Ramos (cell line): ENCODE data around the gene P4HA3.

ENCODE experiments used
- in situ Hi-C: fragments of 300-500 bp; cut with MboI; formaldehyde crosslinking; loops from one replicate; pipeline ENCODE4 v1.14.3; 2022; ENCODE audit warnings: low sequenced_read_pairs; ENCODE audit not compliant: unreplicated experiment

The P4HA3 gene

GRCh38 chr11:74318241-74318932, 6.9 kb upstream of the P4HA3 start:
- in situ Hi-C loops, result no loop called here

GRCh38 chr11:74316772-74317505, 5.5 kb upstream of the P4HA3 start:
- in situ Hi-C loops, result no loop called here

- in situ Hi-C loops, result no loop called here
These were observed 886 bp upstream of the P4HA3 start for GRCh38 chr11:74312326-74312725.

- in situ Hi-C loops, result no loop called here
These were observed 583 bp downstream of the P4HA3 start for GRCh38 chr11:74310857-74311256.

GRCh38 chr11:74307434-74307833, 4.0 kb downstream of the P4HA3 start:
- in situ Hi-C loops, result no loop called here

- in situ Hi-C loops, result no loop called here
These were observed 4.8 kb downstream of the P4HA3 start for GRCh38 chr11:74306435-74307175.

- in situ Hi-C loops, result no loop called here
These were observed 12.4 kb downstream of the P4HA3 start for GRCh38 chr11:74299015-74299414.

GRCh38 chr11:74297484-74297883, 14.0 kb downstream of the P4HA3 start:
- in situ Hi-C loops, result no loop called here

- in situ Hi-C loops, result no loop called here
These were observed 22.5 kb downstream of the P4HA3 start for GRCh38 chr11:74288911-74289310.

GRCh38 chr11:74288161-74288560, 23.3 kb downstream of the P4HA3 start:
- in situ Hi-C loops, result no loop called here

GRCh38 chr11:74284466-74284865, 27.0 kb downstream of the P4HA3 start:
- in situ Hi-C loops, result no loop called here

- in situ Hi-C loops, result no loop called here
These were observed 27.8 kb downstream of the P4HA3 start for GRCh38 chr11:74283580-74284180.

- in situ Hi-C loops, result no loop called here
These were observed 28.5 kb downstream of the P4HA3 start for GRCh38 chr11:74282914-74283371.

- in situ Hi-C loops, result no loop called here
These were observed 29.0 kb downstream of the P4HA3 start for GRCh38 chr11:74282421-74282820.

- in situ Hi-C loops, result no loop called here
These were observed 30.9 kb downstream of the P4HA3 start for GRCh38 chr11:74280494-74280893.

GRCh38 chr11:74279256-74279655, 32.2 kb downstream of the P4HA3 start:
- in situ Hi-C loops, result no loop called here

- in situ Hi-C loops, result no loop called here
These were observed 32.7 kb downstream of the P4HA3 start for GRCh38 chr11:74278721-74279161.

GRCh38 chr11:74278103-74278502, 33.3 kb downstream of the P4HA3 start:
- in situ Hi-C loops, result no loop called here

GRCh38 chr11:74276581-74276980, 34.9 kb downstream of the P4HA3 start:
- in situ Hi-C loops, result no loop called here

GRCh38 chr11:74272276-74272675, 39.2 kb downstream of the P4HA3 start:
- in situ Hi-C loops, result no loop called here
